Lung (tissue), 12 donors: ENCODE results near the gene KLK3. TPM values are rescaled to one million over a fixed set of nuclear protein-coding genes. Genes with fewer than 3 reads are reported as not detected.

ENCODE experiments used
- ATAC-seq: fragments of 200-7000 bp; cut with Tn5 transposase; one replicate; pipeline ENCODE4 v1.9.1; 2020; ENCODE audit warnings: moderate number of reproducible peaks; ENCODE audit not compliant: insufficient read depth, low FRiP score
- DNase-seq, 3 donors: peaks; one replicate each; pipeline ENCODE4 v3.0.0-alpha.2; 2013 to 2017
- H3K27ac ChIP-seq, 2 donors: one replicate each; pipeline ENCODE4 v1.5.1; 2013; ENCODE audit warnings: mild to moderate bottlenecking in 2 of 2, moderate library complexity in 2 of 2, control low read depth in 1 of 2, inconsistent platforms in 1 of 2, low read depth in 1 of 2, low read length in 1 of 2
- H3K27me3 ChIP-seq, 3 donors: one replicate each; pipeline ENCODE4 v1.5.1; 2013; ENCODE audit warnings: low read length in 2 of 3; ENCODE audit not compliant: control insufficient read depth in 3 of 3, insufficient read depth in 3 of 3
- H3K36me3 ChIP-seq, 4 donors: one replicate each; pipeline ENCODE4 v1.5.1; 2013; ENCODE audit warnings: low read length in 4 of 4, mild to moderate bottlenecking in 1 of 4, moderate library complexity in 1 of 4; ENCODE audit not compliant: control insufficient read depth in 4 of 4, insufficient read depth in 4 of 4
- H3K4me1 ChIP-seq, 5 donors: one replicate each; pipeline ENCODE4 v1.5.1; 2013; ENCODE audit warnings: low read length in 5 of 5, mild to moderate bottlenecking in 2 of 5, moderate library complexity in 1 of 5; ENCODE audit not compliant: control insufficient read depth in 5 of 5, insufficient read depth in 5 of 5
- H3K4me3 ChIP-seq: one replicate; pipeline ENCODE4 v1.5.1; 2013; ENCODE audit warnings: mild to moderate bottlenecking, control low read depth, moderate library complexity
- H3K9ac ChIP-seq, 2 donors: one replicate each; pipeline ENCODE4 v1.5.1; 2013; ENCODE audit warnings: low read length in 2 of 2, control low read depth in 1 of 2; ENCODE audit not compliant: insufficient read depth in 1 of 2
- H3K9me3 ChIP-seq, 4 donors: one replicate each; pipeline ENCODE4 v1.5.1; 2013; ENCODE audit warnings: low read length in 3 of 4, mild to moderate bottlenecking in 1 of 4, moderate library complexity in 1 of 4; ENCODE audit not compliant: control insufficient read depth in 4 of 4, insufficient read depth in 3 of 4
- WGBS, 2 donors: extraction: QIAGEN DNeasy Blood & Tissue Kit; methylation state at CpG; one replicate each; pipeline ENCODE4 v1.1.7; 2013; 5-methylcytosine and 5-hydroxymethylcytosine counted together
- polyA plus RNA-seq, 2 donors: library from polyadenylated mRNA; stranded (reverse); fragments of 200-250 nt; gene quantifications; one replicate each; pipeline ENCODE4 v1.2.1, GENCODE V29; 2013
- total RNA-seq, 2 donors: library from RNA; depleted of rRNA in 1 of 2; stranded (reverse); fragments of >200 nt in 1 of 2; gene quantifications; one replicate each; pipeline ENCODE4 v1.2.1, GENCODE V29; 2014 to 2021
- TF ChIP-seq, protein P1 (sequence below): IDR thresholded peaks from 2 replicates; pipeline ENCODE4 v1.5.1; 2012; ENCODE audit warnings: mild to moderate bottlenecking; ENCODE audit errors: control extremely low read depth, extremely low read depth
- donor health status: control.
- donor health status: control.
- donor health status: Bipolar disorder and iron deficiency.
- donor health status: healthy.
- donor health status: DM: yes; HTN: yes; CAD: no.

The KLK3 gene
- total and polyA plus RNA-seq, 4 donors, result not detected

DNA sequence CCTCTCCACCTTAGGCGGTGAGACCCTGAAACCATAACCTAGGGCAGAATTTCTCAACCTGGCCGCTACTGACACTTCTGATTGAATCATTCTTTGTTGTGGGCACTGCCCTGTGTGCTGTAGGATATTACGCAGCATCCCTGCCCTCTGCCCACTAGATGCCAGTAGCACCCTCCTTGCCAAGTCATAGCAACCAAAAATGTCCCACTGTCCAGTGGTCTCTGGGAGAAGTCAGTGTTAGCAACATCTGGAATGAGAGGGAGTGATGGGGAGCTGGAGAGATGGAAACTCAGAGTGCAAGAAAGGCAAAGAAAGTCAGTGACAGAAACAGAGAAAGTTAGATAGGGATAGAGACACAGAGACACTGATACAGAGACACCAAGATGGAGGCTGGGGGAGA is 42.9 kb downstream of the KLK3 start:
- Histone ChIP-seq H3K4me3 (no peak overlapping the region), H3K9me3 (no peaks in the 10 kb centered on the region), H3K27ac (no peak overlapping the region), H3K9ac (no peak overlapping the region), H3K27me3 (peaks cover 0 to 2% (median 0%) of the 10 kb centered on the region in 3 donors), H3K36me3 (no peaks in the 10 kb centered on the region), H3K4me1 (no peaks in the 10 kb centered on the region)
- TF ChIP-seq, protein P1, sequence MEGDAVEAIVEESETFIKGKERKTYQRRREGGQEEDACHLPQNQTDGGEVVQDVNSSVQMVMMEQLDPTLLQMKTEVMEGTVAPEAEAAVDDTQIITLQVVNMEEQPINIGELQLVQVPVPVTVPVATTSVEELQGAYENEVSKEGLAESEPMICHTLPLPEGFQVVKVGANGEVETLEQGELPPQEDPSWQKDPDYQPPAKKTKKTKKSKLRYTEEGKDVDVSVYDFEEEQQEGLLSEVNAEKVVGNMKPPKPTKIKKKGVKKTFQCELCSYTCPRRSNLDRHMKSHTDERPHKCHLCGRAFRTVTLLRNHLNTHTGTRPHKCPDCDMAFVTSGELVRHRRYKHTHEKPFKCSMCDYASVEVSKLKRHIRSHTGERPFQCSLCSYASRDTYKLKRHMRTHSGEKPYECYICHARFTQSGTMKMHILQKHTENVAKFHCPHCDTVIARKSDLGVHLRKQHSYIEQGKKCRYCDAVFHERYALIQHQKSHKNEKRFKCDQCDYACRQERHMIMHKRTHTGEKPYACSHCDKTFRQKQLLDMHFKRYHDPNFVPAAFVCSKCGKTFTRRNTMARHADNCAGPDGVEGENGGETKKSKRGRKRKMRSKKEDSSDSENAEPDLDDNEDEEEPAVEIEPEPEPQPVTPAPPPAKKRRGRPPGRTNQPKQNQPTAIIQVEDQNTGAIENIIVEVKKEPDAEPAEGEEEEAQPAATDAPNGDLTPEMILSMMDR, result no peak
- DNase-seq, result no peak
- 74 to 88% methylated on average over 3 of the region's 3 CpGs for WGBS, 2 donors
- ATAC-seq, result no peak

DNA sequence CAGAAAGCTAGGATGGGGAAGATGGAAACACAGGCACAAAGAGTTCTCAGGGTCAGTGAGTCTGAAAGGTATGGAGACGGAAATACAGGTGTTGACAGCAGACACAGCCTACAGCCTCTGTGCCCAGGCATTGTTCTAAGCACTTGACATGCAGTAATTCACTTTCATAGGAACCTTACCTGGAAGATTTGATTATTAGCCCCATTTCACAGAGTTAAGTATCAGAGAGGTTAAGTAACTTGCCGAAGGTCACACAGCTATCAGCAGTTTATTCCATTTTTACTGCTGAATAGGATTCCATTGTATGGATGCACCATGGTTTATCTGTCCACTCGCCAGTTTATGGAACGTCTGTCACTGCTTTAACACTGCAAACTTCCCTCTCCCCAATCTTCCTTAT is 43.3 kb downstream of the KLK3 start:
- TF ChIP-seq, protein P1, result no peak
- Histone ChIP-seq H3K9ac (no peak overlapping the region), H3K9me3 (no peaks in the 10 kb centered on the region), H3K27me3 (peaks cover 0 to 2% (median 0%) of the 10 kb centered on the region in 3 donors), H3K27ac (no peak overlapping the region), H3K4me3 (no peak overlapping the region), H3K4me1 (no peaks in the 10 kb centered on the region), H3K36me3 (no peaks in the 10 kb centered on the region)
- 78 to 84% methylated on average over 4 of the region's 4 CpGs for WGBS, 2 donors
- no peak for DNase-seq
- ATAC-seq, result no peak

DNA sequence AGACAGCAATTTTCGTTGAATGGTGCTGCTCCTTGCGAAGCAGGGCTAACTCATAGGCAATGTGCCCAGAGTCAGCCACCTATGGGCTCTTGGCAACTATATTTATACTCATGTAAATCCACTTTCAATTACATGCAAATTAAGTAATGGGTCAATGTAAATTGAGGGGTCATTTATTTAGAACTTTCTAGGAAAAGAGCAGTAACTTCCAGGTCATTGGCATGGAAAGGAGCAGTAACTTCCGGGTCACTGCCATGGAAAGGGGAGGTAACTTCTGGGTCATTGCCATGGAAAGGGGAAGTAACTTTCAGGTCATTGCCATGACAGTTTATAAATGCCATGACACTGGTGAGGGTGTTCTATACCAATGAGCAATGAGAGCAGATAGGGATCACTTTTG is 44.9 kb downstream of the KLK3 start:
- DNase-seq (no peak), ATAC-seq (no peak)
- WGBS, 2 donors, result 83 to 93% methylated on average over 3 of the region's 3 CpGs
- TF ChIP-seq, protein P1, result no peak
- H3K27ac ChIP-seq, result no peak overlapping the region
- no peaks in the 10 kb centered on the region for H3K36me3 ChIP-seq
- no peak overlapping the region for H3K4me3 ChIP-seq
- H3K9ac ChIP-seq, result no peak overlapping the region
- peaks cover 0 to 2% (median 0%) of the 10 kb centered on the region in 3 donors for H3K27me3 ChIP-seq
- no peaks in the 10 kb centered on the region for H3K9me3 ChIP-seq
- H3K4me1 ChIP-seq, result no peaks in the 10 kb centered on the region

DNA sequence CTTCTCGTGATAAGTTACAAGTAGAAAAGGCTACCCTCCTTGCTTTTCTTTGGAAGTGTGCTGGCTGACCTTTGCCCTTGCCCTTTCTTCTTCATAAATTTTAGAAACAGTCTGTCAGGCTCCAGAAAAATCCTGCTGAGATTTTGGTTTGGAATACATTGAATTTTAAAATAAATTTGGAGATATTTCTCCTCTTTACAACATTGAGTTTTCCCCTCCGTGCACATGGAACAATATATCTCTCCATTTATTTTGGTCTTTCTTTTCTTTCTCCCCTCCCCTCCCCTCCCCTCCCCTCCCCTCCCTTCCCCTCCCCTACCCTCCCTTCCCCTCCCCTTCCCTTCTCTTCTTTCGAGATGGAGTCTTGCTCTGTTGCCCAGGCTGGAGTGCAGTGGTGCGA is 47.9 kb downstream of the KLK3 start:
- H3K27me3 ChIP-seq, result peaks cover 0 to 9% (median 5%) of the 10 kb centered on the region in 3 donors
- no peak overlapping the region for H3K27ac ChIP-seq
- TF ChIP-seq, protein P1, result no peak
- ATAC-seq (no peak), DNase-seq (no peak)
- H3K9me3 ChIP-seq, result no peaks in the 10 kb centered on the region
- H3K36me3 ChIP-seq, result no peaks in the 10 kb centered on the region
- WGBS, 2 donors, result 55 to 66% methylated on average over 2 to 3 of the region's 4 CpGs
- H3K4me1 ChIP-seq, result no peaks in the 10 kb centered on the region
- no peak overlapping the region for H3K9ac ChIP-seq
- no peak overlapping the region for H3K4me3 ChIP-seq
